Epithelial cell of prostate (primary cell): ENCODE results near the gene BRPF1.
A peak's percentile ranks its signal among the peaks of the same experiment; 100 is the strongest.

ENCODE experiments used
- DNase-seq: peaks from one replicate; pipeline ENCODE4 v3.0.0-alpha.2; 2011; ENCODE audit warnings: low read depth, low spot score
- H3K27ac ChIP-seq: fragments of 450-650 bp; 2 replicates; pipeline ENCODE4 v1.5.1; 2017; ENCODE audit warnings: mild to moderate bottlenecking

Gene BRPF1, protein sequence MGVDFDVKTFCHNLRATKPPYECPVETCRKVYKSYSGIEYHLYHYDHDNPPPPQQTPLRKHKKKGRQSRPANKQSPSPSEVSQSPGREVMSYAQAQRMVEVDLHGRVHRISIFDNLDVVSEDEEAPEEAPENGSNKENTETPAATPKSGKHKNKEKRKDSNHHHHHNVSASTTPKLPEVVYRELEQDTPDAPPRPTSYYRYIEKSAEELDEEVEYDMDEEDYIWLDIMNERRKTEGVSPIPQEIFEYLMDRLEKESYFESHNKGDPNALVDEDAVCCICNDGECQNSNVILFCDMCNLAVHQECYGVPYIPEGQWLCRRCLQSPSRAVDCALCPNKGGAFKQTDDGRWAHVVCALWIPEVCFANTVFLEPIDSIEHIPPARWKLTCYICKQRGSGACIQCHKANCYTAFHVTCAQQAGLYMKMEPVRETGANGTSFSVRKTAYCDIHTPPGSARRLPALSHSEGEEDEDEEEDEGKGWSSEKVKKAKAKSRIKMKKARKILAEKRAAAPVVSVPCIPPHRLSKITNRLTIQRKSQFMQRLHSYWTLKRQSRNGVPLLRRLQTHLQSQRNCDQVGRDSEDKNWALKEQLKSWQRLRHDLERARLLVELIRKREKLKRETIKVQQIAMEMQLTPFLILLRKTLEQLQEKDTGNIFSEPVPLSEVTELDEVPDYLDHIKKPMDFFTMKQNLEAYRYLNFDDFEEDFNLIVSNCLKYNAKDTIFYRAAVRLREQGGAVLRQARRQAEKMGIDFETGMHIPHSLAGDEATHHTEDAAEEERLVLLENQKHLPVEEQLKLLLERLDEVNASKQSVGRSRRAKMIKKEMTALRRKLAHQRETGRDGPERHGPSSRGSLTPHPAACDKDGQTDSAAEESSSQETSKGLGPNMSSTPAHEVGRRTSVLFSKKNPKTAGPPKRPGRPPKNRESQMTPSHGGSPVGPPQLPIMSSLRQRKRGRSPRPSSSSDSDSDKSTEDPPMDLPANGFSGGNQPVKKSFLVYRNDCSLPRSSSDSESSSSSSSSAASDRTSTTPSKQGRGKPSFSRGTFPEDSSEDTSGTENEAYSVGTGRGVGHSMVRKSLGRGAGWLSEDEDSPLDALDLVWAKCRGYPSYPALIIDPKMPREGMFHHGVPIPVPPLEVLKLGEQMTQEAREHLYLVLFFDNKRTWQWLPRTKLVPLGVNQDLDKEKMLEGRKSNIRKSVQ (N-terminal part only)

DNA sequence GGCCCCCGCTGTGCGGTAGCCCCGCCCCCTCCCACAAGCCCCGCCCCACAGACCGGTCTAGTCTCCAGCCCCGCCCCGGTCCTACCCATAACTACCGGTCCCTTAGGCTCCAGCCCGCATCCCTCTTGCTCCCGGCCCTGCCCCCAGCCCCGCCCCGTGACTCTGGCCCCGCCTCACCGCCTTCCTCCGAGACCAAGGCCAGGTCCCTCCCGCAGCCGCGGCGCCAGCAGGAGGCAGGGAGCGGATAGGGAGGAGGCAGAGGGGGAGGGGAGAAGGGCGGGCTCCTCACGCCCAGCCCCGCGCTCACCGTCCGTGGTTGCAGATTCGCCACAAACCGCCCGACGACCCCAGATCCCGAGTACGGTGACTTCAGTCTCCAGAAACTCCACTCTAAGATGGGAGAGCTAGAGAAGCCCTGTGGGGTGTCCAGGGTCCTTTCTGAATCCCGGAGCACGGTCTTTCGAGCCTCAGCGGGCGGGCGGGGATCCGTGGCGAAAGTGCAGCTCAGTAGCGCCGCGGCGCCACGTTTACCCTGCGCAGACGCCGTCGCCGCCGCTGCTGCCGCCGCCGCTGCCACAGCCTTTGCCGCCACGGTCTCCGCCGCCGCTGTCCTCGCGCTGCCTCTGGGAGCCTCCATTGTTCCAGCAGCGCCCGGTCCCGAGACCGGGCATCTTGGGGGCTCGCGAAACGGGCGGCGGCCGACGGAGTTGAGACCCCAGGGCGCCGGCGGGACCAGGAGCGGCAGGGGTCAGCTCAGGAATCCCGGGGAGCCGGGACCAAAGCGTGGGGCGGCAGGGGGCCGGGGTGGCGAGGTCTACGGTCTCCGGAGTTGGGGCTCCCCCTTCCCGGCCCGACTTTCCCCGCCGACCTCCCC is at the start of gene BRPF1:
Gene BRPF1 (plus strand): TSS at position 530 of the 874 bp plus-strand sequence. CDS start 2,406 bp downstream, outside the sequence.
- DNase-seq = peak; percentile 95
- peak within 1 kb of the TSS; percentile 89 for H3K27ac ChIP-seq

DNA sequence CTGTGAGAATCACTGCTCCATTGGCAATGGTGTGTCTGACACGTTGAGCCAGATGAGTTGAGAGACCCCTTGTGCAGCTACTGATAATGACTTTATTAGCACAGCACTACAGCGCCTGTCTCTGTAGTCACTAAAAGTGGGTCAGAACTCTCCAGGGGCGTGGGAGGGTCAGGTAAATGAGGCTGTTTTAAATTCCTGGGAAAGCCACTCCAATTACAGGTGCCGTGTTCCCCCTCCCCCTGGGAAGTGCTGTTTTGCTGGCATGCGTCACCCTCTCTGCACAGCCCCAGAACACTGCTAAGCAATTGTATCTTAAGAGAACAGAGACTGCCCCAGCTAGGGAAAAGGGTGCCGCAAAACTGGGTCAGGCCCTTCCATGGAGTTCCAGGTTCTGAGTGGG is 49.4 kb upstream of the BRPF1 start:
- no peak overlapping the region for H3K27ac ChIP-seq
- DNase-seq = no peak

DNA sequence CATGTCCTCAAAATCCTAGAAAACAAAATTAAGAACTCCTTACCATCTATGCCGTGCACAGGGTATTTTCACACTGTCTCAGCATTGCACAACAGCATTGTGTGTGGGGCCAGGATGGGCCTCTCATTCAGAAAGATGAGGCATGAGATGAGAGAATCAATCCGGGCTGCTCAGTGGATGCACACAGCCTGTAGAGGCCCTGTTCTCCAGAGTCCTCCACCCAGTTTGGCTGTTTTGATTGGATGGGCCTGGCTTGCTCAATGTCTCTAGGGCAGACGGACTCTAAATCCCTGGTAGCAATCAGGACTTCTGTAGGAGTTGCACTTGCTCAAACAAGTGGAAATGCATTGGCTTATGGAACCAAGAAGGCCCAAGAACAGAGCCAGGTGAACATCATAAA is 48.1 kb upstream of the BRPF1 start:
- DNase-seq = no peak

DNA sequence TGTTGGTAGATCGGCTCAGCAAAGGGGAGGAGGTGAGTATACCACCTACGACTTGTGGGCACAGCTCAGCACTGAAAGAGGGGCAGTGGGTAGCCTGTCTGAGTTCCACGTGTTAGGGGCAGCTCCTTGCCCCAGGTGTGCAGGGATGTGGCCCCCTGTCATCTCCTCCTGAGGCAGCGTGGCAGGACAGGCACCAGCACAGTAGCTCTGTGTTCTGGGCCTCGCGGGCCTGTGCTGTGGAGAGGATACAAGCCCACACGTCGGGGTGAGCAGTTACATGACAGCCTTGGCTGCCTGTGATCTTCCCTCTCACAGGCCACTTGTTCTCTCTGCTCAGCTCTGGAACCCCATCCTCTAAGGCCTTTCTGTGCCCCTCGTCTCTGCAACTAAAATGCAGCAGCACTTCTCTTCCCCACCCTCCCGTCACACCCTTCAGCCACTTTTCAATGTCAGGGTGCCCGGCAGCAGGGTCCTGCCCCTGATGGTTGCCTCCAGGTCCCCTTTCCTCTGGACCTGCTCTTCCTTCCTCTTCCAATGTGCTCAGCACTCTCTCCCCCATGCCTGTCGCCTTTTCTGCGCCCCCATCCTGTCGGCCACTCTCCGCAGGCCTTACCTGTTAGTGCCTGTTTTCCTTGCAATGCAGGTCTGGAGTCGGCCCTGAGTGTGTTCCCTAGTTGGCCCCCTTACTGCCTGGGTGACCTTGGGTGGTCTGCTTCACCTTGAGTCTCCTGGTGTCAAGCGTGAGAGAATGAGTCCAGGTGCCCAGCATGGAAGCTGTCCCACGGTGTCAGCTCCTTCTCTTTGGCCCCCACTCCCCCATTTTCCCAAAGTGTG is 46.1 kb upstream of the BRPF1 start:
- H3K27ac ChIP-seq = no peak overlapping the region
- DNase-seq = no peak

More for the DNA sequence above, 48.1 kb upstream of the BRPF1 start:
- no peak overlapping the region for H3K27ac ChIP-seq

DNA sequence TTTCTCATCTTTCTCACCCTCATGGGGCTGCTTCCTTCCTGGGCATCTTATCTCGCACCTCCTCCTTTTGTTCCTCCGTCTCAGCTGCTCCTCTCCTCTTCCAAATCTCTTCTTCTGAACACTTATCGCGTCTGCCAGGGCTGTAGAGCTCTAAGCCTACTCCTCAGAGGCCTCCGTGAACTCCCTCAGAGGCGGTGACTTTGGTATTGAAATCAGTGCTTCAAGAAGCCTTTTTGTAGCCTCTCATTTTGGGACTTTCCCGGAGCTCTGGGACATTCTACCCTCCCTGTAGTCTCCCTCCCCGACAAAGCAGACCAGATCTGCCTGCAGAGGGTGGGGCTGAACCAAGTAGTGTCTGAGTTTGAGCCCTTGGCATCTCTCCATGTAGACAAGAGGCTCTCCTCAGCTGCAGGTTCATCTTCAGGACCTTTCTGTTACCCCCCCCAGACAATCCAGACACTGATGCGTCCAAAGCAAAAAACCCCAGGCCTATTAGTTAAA is 45.4 kb upstream of the BRPF1 start:
- no peak overlapping the region for H3K27ac ChIP-seq
- DNase-seq = no peak

DNA sequence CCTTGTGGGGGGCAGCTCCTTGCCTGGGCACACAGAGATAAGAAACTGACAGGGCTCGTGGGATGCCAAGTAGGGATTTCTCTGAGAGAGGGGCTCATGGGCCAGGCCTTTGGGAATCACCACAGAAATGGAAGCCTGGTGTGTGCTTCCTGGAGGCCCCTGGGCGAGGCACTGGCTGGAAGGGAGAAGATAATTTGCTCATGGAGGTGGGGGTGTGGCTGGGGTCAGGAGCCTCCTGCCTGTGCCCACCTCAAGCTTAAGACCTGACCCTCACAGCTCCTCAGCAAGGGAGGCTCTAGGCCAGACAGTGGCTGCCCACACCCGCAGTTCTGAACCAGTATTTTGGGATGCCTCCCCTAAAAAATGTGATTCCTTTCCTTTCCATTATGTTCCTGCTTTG is 44.8 kb upstream of the BRPF1 start:
- DNase-seq = no peak
- H3K27ac ChIP-seq = no peak overlapping the region

DNA sequence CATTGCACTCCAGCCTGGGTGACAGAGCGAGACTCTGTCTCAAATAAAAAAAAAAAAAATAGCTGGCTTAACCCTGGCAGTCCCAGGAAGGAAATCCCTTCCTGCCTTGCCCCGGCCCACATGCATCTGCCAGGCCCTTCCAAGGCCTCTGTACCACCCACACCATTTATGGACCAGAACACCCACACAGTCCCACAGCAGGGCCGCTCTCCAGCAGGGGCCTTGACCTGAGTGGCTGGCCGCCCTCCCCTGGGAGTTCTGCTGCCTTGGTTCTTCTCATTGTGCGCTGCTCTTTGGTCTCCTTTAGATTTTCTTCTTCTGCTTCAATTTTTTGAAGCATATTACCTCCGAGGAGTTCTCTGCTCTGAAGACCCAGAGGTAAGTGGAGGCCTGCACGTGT is 44.0 kb upstream of the BRPF1 start:
- no peak overlapping the region for H3K27ac ChIP-seq
- no peak for DNase-seq

DNA sequence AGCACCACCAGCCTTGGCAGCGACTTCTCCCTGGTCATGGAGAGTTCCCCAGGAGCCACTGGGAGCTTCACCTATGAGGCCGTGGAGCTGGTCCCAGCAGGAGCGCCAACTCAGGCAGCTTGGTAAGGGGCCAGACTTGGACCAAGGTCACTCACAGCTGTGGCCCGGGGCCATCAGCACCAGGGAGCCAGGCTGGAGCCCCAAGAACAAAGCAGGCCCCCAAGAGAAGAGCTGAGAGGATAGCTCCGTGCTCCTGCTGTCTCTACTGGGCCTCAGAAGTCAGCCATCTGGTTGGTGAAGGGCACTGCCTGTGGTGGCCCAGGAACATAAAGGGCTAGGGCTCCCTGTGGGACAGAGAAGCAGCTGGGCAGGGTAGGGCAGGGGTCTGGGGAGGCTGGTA is 42.6 kb upstream of the BRPF1 start:
- DNase-seq = no peak
- no peak overlapping the region for H3K27ac ChIP-seq

DNA sequence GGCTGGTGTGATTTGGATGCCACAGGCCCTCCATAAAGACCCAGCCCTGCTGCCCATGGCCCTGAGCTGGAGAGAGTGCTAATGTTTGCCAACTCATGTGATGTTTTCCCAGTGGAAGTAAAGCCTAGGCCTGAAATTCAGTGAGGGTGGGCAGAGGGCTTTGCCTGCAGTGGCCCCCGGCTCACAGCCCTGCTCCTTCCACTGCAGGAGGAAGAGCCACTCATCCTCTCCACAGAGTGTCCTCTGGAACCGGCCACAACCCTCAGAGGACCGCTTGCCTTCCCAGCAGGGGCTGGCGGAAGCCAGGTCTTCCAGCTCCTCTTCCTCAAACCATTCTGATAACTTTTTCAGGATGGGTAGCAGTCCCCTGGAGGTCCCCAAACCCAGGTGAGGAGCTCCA is 41.8 kb upstream of the BRPF1 start:
- no peak overlapping the region for H3K27ac ChIP-seq
- no peak for DNase-seq

DNA sequence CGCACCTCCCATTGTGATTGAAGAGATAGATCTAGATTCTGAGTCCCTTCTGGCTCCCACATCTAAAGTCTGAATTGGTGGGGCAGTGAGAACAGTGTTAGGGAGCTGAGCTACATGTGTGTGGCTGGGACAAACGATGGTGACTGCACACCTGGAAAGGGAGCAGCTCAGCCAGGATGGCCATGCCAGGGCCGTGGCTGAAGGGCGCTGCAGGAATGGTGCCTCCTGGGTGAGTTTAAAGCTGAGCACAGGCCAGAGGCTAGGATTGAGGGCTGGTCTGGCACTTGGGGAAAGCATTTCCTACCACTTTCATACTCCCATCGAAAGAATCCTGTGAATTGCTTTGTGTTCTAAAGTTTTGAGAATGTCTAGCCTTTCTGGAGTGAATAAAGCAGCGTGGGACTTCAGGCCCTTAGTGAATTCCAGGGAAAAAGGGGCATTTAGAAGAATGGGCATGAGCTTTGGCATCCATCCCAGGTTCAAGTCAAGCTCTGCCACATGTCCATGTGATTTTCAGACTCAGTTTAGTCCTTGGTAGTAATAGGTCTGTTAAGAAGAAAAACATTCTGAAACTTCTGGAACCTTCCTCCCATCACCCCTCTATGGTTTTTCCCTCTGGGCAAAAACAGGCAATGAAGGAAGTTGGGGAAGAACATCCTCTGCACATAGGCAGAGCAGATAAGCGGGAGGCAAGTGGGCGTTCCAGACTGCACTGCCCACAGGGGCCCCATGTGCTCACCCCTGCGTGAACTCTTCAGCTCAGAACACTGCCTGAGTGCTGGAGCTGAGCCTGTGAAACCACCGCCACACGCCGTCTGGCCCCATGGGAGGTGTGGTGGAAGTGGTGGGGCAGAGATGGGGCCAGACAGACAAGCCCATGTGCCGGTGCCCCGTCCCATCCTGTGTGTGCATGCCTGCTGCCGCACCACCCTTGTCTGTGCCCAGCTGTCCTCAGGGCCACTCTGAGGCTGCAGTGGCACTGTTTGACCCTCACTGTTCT is 40.8 kb upstream of the BRPF1 start:
- DNase-seq = no peak

DNA sequence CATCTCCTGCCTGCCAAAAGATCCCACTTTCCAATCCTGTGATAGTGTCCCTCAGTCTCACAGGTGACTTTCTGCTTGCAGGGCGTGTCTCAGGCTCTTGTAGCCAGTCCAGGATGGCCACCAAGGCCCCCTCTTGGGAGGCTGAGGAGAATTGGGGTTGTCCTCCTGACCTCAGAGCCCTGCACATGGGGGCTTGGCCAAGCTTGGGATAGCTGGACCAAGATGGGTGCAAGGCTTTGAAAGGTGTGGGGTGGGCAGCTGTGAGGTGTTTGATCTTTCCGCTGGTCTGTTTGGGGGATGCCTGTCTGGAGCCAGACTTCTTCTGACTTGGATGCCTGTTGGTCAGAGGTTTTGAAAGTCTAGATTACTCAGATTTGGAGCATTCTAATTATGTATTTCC is 39.9 kb upstream of the BRPF1 start:
- DNase-seq = no peak
- no peak overlapping the region for H3K27ac ChIP-seq

More for the DNA sequence above, 40.8 kb upstream of the BRPF1 start:
- no peak overlapping the region for H3K27ac ChIP-seq

DNA sequence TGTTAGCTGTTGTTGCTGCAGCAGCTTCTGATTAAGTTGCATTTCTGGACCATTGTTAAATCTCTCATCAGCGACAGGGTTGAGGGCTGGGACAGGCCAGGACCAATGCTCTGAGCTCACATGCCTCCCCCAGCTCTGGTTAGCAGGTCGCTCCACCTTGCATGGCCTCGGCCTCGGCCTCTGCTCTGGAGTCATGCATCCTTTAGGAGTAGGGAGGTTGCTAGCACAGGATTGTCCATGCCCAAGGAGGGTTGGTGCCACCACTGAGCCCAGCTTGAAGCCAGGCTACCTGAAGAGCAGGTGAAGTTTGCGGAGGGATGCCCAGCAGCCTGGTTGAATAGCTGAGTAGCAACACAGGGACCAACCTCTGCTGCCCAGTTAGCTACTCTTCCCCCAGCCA is 39.1 kb upstream of the BRPF1 start:
- no peak for DNase-seq
- H3K27ac ChIP-seq = no peak overlapping the region

DNA sequence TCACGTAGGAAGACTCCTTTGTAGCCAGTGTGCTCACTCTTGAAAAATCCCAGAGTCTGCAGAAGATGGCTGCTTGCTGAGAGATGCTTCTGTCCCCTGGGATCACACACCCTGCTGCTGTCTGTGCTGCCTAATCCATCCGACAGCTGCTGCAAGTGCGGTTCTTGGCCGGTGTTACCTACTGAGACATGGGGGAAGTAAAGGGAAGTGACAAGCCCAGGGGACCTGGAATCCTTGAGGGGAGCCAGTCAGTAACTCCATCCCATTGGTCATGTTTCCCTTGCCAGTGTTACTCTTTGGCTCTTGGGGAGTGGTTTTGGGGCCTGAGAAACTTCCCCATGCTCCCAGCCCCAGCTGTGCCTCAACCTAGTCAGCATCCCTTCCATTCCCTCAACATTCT is 36.2 kb upstream of the BRPF1 start:
- DNase-seq = no peak
- H3K27ac ChIP-seq = no peak overlapping the region

DNA sequence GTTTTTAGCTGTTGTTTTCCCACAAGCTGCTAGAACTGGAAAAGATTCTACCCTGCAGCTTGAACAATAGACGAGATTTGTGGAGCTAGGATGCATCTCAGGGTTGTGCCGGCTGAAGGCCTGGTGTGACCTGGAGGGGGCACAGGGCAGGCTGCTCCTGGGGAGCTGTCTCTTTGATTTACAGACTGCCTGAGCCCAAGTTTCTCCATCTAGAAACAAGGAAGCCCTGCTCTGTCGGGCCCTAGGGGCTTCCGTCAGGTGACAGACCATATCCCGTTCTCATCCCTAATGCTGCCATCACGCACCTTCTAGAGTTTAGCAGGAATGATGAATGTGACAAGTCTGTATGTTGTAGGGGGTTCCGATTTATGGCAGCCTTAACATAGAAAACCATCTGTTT is 35.8 kb upstream of the BRPF1 start:
- no peak for DNase-seq
- no peak overlapping the region for H3K27ac ChIP-seq

DNA sequence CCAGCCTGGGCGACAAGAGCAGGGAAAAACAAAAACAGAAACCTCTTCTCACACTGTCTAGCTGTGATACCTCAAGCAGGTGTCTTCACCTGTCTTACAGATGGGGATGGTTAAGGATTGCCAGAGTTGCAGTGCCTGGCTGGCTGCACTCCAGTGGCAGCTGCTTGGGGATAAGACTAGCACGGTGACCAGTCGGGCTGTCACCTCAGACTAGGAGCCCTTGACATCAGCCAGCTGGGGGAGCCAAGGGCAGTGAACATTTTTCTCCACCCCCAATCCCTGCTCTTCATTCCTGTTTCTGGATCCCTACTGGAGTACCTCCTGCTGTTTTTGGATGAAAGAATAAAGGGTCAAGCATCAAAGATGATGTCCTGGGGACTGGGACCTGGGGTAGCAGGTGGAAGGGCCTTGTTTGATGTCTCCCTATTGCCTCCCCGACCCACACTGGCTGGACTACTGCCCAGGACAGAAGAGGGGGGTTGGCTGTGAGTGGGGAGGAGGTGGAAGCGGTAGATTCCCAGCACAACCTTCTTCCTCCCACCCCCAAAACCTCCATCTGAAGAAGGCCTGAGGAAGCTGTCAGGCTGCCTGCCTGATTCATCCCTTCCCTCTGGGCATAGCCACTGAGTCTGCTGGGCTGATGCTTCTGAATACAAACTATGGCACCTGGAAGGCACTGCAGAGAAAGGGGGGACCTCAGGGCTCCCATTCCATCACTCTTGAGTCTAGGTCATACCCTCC is 34.9 kb upstream of the BRPF1 start:
- DNase-seq = no peak
- H3K27ac ChIP-seq = no peak overlapping the region

DNA sequence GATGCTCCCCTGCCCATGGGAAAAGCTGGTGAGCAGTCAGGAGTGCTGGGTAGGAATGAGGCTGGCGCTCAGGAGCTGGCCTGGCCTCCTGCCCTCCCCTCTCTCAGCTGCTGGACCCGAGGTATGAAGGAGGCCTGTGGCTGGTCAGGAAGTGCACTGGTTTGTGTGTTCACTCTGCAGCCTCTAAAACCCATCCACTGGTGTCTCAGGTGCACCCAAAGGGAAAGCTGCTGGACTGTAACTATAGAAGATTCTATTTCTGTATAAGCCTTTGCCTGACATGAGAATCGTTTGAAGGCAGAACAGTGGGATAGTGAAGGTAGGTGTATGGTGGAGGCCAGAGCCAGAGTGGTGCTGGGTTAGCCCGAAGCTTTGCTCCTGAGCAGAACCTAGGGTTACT is 33.6 kb upstream of the BRPF1 start:
- DNase-seq = no peak
- H3K27ac ChIP-seq = no peak overlapping the region

DNA sequence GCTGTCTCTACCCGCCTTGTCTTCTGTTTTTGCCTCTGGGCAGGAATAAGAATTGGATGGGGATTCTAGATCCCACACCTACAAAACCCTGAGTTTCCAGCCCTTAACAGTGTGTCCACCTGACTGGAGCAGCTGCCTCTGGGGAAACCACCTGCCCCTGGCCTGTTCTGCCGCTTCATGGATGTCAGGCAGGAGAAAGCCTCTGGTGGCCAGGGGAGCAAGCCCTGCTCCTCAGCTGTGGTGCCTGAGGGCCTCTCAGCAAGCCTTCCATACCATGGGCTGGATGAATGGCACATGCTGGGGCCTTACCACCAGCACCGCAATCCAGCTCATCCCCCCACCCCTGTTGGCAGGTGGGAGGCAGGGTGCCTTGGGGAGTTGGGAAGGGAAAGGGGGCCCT is 33.2 kb upstream of the BRPF1 start:
- H3K27ac ChIP-seq = no peak overlapping the region
- no peak for DNase-seq
